K562 (cell line): ENCODE measurements around the gene AMMECR1. TPM values are rescaled to one million over a fixed set of nuclear protein-coding genes. Genes with fewer than 3 reads are reported as not detected.

Source experiments
- ASH1L ChIP-seq: fragments of 450-650 bp; IDR thresholded peaks from 2 replicates; pipeline ENCODE4 v1.6.1; 2018; ENCODE audit warnings: borderline replicate concordance, mild to moderate bottlenecking, low read depth; ENCODE audit not compliant: partially characterized antibody
- CBFA2T3 ChIP-seq: fragments of 450-650 bp; IDR thresholded peaks from 2 replicates; pipeline ENCODE4 v1.6.1; 2017
- CBX3 ChIP-seq, 2 experiments: IDR thresholded peaks; 1 replicate in 1 of 2; 2 replicates in 1 of 2; pipeline ENCODE4 v1.6.1; 2012; ENCODE audit warnings: inconsistent platforms in 2 of 2, low read length in 2 of 2, borderline replicate concordance in 1 of 2, control low read depth in 1 of 2
- CCNT2 ChIP-seq: IDR thresholded peaks from 2 replicates; pipeline ENCODE4 v1.6.1; 2011; ENCODE audit warnings: borderline replicate concordance, low read depth, mild to moderate bottlenecking, moderate library complexity, mixed read lengths, low read length; ENCODE audit not compliant: insufficient read length; ENCODE audit errors: extremely low read depth
- CHCHD3 ChIP-seq: fragments of 250-450 bp; sonication (Bioruptor Pico); IDR thresholded peaks from 2 replicates; pipeline ENCODE4 v2.1.2; 2022; ENCODE audit warnings: mild to moderate bottlenecking
- EGR1 ChIP-seq: fragments of 450-650 bp; conservative IDR thresholded peaks from 2 replicates; pipeline ENCODE4 v1.6.1; 2017; ENCODE audit warnings: mild to moderate bottlenecking
- FOXJ2 ChIP-seq: fragments of 200-800 bp; sonication (Bioruptor generic); IDR thresholded peaks from 2 replicates; pipeline ENCODE4 v1.6.1; 2016; ENCODE audit warnings: missing genetic modification characterization, missing compliant biosample characterization
- HDAC8 ChIP-seq: fragments of 450-650 bp; IDR thresholded peaks from 2 replicates; pipeline ENCODE4 v1.6.1; 2016; ENCODE audit warnings: mild to moderate bottlenecking, missing genetic modification characterization, moderate library complexity, missing compliant biosample characterization
- MAFK ChIP-seq: IDR thresholded peaks from 2 replicates; pipeline ENCODE4 v1.6.1; 2011; ENCODE audit warnings: low read length, improper control_type of control experiment
- PBX2 ChIP-seq, 2 experiments: IDR thresholded peaks in 1 of 2; conservative IDR thresholded peaks in 1 of 2; 2 replicates each; pipeline ENCODE4 v1.6.1; 2016; ENCODE audit warnings: low read depth in 2 of 2, mild to moderate bottlenecking in 1 of 2, missing compliant biosample characterization in 1 of 2, missing genetic modification characterization in 1 of 2, moderate library complexity in 1 of 2
- PHF21A ChIP-seq: fragments of 450-650 bp; IDR thresholded peaks from 2 replicates; pipeline ENCODE4 v1.6.1; 2017; ENCODE audit warnings: low read depth, borderline replicate concordance
- RAD51 ChIP-seq: fragments of 450-650 bp; IDR thresholded peaks from 2 replicates; pipeline ENCODE4 v1.7.1; 2016; ENCODE audit warnings: low read depth, mild to moderate bottlenecking, borderline replicate concordance
- RREB1 ChIP-seq: fragments of 250-450 bp; sonication (Bioruptor Pico); IDR thresholded peaks from 2 replicates; pipeline ENCODE4 v1.4.0; 2020
- SOX6 ChIP-seq: fragments of 450-650 bp; IDR thresholded peaks from 2 replicates; pipeline ENCODE4 v1.6.1; 2014; ENCODE audit warnings: mild to moderate bottlenecking
- YBX1 ChIP-seq: fragments of 450-650 bp; IDR thresholded peaks from 2 replicates; pipeline ENCODE4 v1.7.1; 2016; ENCODE audit warnings: mild to moderate bottlenecking
- ZNF184 ChIP-seq: sonication (generic); formaldehyde crosslinking; IDR thresholded peaks from 2 replicates; pipeline ENCODE4 v1.5.0; 2020; ENCODE audit warnings: missing genetic modification reagents
- ZNF274 ChIP-seq: IDR thresholded peaks from 2 replicates; pipeline ENCODE4 v1.6.1; 2011; ENCODE audit warnings: low read depth, mild to moderate bottlenecking, low read length, moderate library complexity, borderline replicate concordance
- ZNF431 ChIP-seq: sonication (generic); formaldehyde crosslinking; IDR thresholded peaks from 2 replicates; pipeline ENCODE4 v1.8.0; 2022; ENCODE audit warnings: mild to moderate bottlenecking, missing genetic modification reagents
- polyA plus RNA-seq, 8 experiments: library from polyadenylated mRNA; depleted of rRNA in 4 of 8; stranded (reverse) in 5 of 8; unstranded in 3 of 8; fragments of >200 nt; fragmentation: Nextera tagmentation in 2 of 8; fragmentation: Illumina TruSeq in 1 of 8; extraction: Ambion mirVana in 2 of 8; extraction: Trizol in 1 of 8; gene quantifications; 2 replicates each; pipeline versions ENCODE4 v1.2.1 to v1.2.3, GENCODE V29; 2011 to 2014; ENCODE audit warnings: inconsistent platforms in 1 of 8, missing spikeins in 1 of 8
- total RNA-seq, 7 experiments: library from RNA; depleted of rRNA in 6 of 7; stranded (reverse); fragments of >200 nt in 6 of 7; fragmentation: Illumina TruSeq in 2 of 7; extraction: Trizol in 2 of 7; gene quantifications; 2 replicates each; pipeline versions ENCODE4 v1.2.1 to v1.2.3, GENCODE V29; 2011 to 2021; ENCODE audit warnings: low replicate concordance in 1 of 7
- TF ChIP-seq, protein P1 (sequence below): fragments of 250-450 bp; sonication (Bioruptor Pico); IDR thresholded peaks from 2 replicates; pipeline ENCODE4 v1.8.0; 2022; ENCODE audit warnings: inconsistent platforms, mild to moderate bottlenecking, moderate library complexity, borderline replicate concordance

The AMMECR1 gene
- total and polyA plus RNA-seq, 9 of the 15 experiments (the other 6 are each of a cell fraction or from before 2014, with no cell fraction given), result 13.9 to 36.7 (median 23.6) TPM

DNA sequence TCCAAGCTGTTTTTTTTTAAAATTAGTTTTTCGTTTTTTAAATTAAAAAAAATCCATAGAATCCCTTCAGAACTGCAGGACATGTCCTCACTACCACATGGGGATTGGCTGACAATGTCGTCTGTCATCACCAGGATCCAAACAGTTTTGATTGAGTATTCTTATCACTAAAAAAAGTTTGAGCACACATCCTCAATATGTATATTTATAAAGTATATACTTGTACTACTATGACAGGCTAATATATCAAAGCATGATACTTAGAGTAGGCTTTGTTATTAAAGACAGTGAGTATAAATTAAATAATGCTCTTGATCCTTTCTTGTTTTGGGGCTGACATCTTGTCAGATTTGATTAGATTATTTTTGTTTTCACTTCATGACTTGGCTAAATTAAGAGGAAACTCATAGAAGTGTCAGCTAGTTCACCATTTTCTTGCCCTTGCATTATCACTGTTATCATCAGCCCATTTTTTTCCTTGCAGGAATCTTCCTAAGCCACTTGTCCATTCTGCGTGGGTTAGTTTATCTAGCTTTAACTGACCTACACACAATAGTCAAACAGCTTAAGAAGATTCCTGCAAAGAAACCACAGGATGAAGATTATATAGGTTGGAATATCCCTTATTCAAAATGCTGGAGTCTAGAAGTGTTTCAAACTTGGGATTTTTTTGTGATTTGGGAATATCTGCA lies 92.8 kb downstream of the AMMECR1 start (continued):
- TF ChIP-seq CBX3 (IDR thresholded peaks at IDR 0.05; ENCODE audit: borderline replicate concordance in 1 of 2, low read length in 2 of 2), result no peak
- TF ChIP-seq CBFA2T3, result peak; percentile 60
- no peak for TF ChIP-seq RREB1 (CRISPR knock-in tag)
- TF ChIP-seq MAFK, result no peak
- TF ChIP-seq FOXJ2 (tag), result no peak
- TF ChIP-seq ASH1L, result no peak
- TF ChIP-seq, protein P1, sequence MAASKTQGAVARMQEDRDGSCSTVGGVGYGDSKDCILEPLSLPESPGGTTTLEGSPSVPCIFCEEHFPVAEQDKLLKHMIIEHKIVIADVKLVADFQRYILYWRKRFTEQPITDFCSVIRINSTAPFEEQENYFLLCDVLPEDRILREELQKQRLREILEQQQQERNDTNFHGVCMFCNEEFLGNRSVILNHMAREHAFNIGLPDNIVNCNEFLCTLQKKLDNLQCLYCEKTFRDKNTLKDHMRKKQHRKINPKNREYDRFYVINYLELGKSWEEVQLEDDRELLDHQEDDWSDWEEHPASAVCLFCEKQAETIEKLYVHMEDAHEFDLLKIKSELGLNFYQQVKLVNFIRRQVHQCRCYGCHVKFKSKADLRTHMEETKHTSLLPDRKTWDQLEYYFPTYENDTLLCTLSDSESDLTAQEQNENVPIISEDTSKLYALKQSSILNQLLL, result no peak
- no peak for TF ChIP-seq PBX2 (CRISPR knock-in tag; IDR thresholded peaks at IDR 0.05; ENCODE audit: low read depth)
- TF ChIP-seq PBX2 (tag; conservative IDR thresholded peaks at IDR 0.05; ENCODE audit: low read depth), result peak; percentile 80
- no peak for TF ChIP-seq HDAC8 (tag)
- TF ChIP-seq ZNF184 (CRISPR knock-in tag), result no peak
- no peak for TF ChIP-seq CHCHD3
- no peak for TF ChIP-seq CCNT2
- TF ChIP-seq EGR1, result no peak; the same call in 1 of the 2 replicates
- no peak for TF ChIP-seq PHF21A
- no peak for TF ChIP-seq RAD51
- TF ChIP-seq ZNF274, result no peak
- TF ChIP-seq YBX1, result no peak
- TF ChIP-seq ZNF431 (CRISPR knock-in tag), result no peak
- peak; percentile 43; the same call in 1 of the 2 replicates for TF ChIP-seq SOX6
